MCF 10A (cell line): ENCODE measurements around the gene CSMD2. TPM values are rescaled to one million over a fixed set of nuclear protein-coding genes. Genes with fewer than 3 reads are reported as not detected.

Experiments
- BruUV-seq: library from RNA; stranded (reverse); fragments of 400-500 nt; replicated peaks from 2 replicates; lab custom pipeline; 2021; lab: Mats Ljungman, UMichigan
- CTCF ChIA-PET: fragments of 300-600 bp; sonication (Branson Sonifier 250); formaldehyde crosslinking; extraction: SDS; loops from one replicate; lab custom pipeline; 2021; ENCODE audit warnings: antibody characterized with exemption, inconsistent platforms; lab: Yijun Ruan, JAX
- POLR2A ChIA-PET: fragments of 300-600, 350-650 bp; sonication (Branson Sonifier 250); formaldehyde crosslinking; extraction: SDS; loops from one replicate; lab custom pipeline; 2020; ENCODE audit warnings: antibody characterized with exemption, inconsistent platforms; lab: Yijun Ruan, JAX
- DNase-seq: peaks from one replicate; pipeline ENCODE4 v3.0.0-alpha.2; 2018; ENCODE audit not compliant: unreplicated experiment
- H3K27ac Mint-ChIP-seq: one replicate; pipeline ENCODE4 v1.8.0; 2022; ENCODE audit warnings: mild to moderate bottlenecking, low read depth, mixed read lengths; ENCODE audit not compliant: unreplicated experiment
- H3K27me3 Mint-ChIP-seq: one replicate; pipeline ENCODE4 v1.8.0; 2022; ENCODE audit warnings: mixed read lengths; ENCODE audit not compliant: insufficient read depth, unreplicated experiment
- H3K36me3 Mint-ChIP-seq: one replicate; pipeline ENCODE4 v1.8.0; 2022; ENCODE audit warnings: mild to moderate bottlenecking, moderate library complexity, mixed read lengths; ENCODE audit not compliant: insufficient read depth, unreplicated experiment
- H3K4me1 Mint-ChIP-seq: one replicate; pipeline ENCODE4 v1.8.0; 2022; ENCODE audit warnings: mixed read lengths; ENCODE audit not compliant: insufficient read depth, unreplicated experiment
- H3K4me3 Mint-ChIP-seq: one replicate; pipeline ENCODE4 v1.8.0; 2022; ENCODE audit warnings: mild to moderate bottlenecking, moderate library complexity, mixed read lengths; ENCODE audit not compliant: unreplicated experiment
- H3K9me3 Mint-ChIP-seq: one replicate; pipeline ENCODE4 v1.8.0; 2022; ENCODE audit warnings: mixed read lengths; ENCODE audit not compliant: unreplicated experiment
- CTCF ChIP-seq: fragments of 200-600 bp; IDR thresholded peaks from one replicate; pipeline ENCODE4 v1.8.0; 2022; ENCODE audit warnings: antibody characterized with exemption, mild to moderate bottlenecking; ENCODE audit not compliant: unreplicated experiment
- intact Hi-C: fragments of 100-400 bp; cut with micrococcal nuclease; formaldehyde crosslinking; loops from 2 replicates; pipeline ENCODE4 v1.14.1; 2022
- total RNA-seq: library from RNA; stranded (reverse); gene quantifications from 2 replicates; pipeline ENCODE4 v1.2.3, GENCODE V29; 2022

CSMD2 gene
- total RNA-seq, 1 experiment from 2014 or later: not detected

GRCh38 chr1:33655496-33655895 is 509.5 kb downstream of the CSMD2 start:
- intact Hi-C loops: no loop called here
- BruUV-seq: no TSS peak
- H3K27me3 Mint-ChIP-seq: no peaks in the 10 kb centered on the region
- DNase-seq: no peak
- ChIA-PET CTCF (interaction anchor here (0.7 to 1.2 kb wide), 2 partner anchors 22 kb away, joined by 3 read pairs; no protein-coding TSS in a partner anchor), POLR2A (no interaction called here)
- no peak overlapping the region for H3K27ac Mint-ChIP-seq
- H3K36me3 Mint-ChIP-seq: no peaks in the 10 kb centered on the region
- no peak for TF ChIP-seq CTCF
- H3K9me3 Mint-ChIP-seq: no peaks in the 10 kb centered on the region
- H3K4me3 Mint-ChIP-seq: no peak overlapping the region
- H3K4me1 Mint-ChIP-seq: no peaks in the 10 kb centered on the region

- H3K4me1 Mint-ChIP-seq: no peaks in the 10 kb centered on the region
- no TSS peak for BruUV-seq
- H3K4me3 Mint-ChIP-seq: no peak overlapping the region
- POLR2A ChIA-PET: no interaction called here
- no peaks in the 10 kb centered on the region for H3K27me3 Mint-ChIP-seq
- H3K27ac Mint-ChIP-seq: no peak overlapping the region
- no peak for TF ChIP-seq CTCF
- no peaks in the 10 kb centered on the region for H3K9me3 Mint-ChIP-seq
- DNase-seq: peak; percentile 24
- intact Hi-C loops: no loop called here
- H3K36me3 Mint-ChIP-seq: no peaks in the 10 kb centered on the region
- CTCF ChIA-PET: interaction anchor here (1.0 to 1.2 kb wide), 2 partner anchors 21 to 41 kb away, joined by 3 to 4 read pairs; no protein-coding TSS in a partner anchor
Measured at GRCh38 chr1:33654267-33654834, 510.7 kb downstream of the CSMD2 start.

GRCh38 chr1:33653226-33653625 is 511.8 kb downstream of the CSMD2 start:
- no TSS peak for BruUV-seq
- H3K4me3 Mint-ChIP-seq: no peak overlapping the region

GRCh38 chr1:33650708-33651107 is 514.3 kb downstream of the CSMD2 start:
- no peak for DNase-seq
- no peak overlapping the region for H3K27ac Mint-ChIP-seq
- ChIA-PET CTCF (interaction anchor here (2.5 to 2.8 kb wide), 2 partner anchors 15 to 17 kb away, joined by 6 to 7 read pairs; no protein-coding TSS in a partner anchor), POLR2A (no interaction called here)
- intact Hi-C loops: no loop called here
- H3K4me1 Mint-ChIP-seq: no peaks in the 10 kb centered on the region
- peaks cover 5% of the 10 kb centered on the region for H3K36me3 Mint-ChIP-seq
- no peak overlapping the region for H3K4me3 Mint-ChIP-seq
- no peak for TF ChIP-seq CTCF
- peaks cover 11% of the 10 kb centered on the region for H3K27me3 Mint-ChIP-seq
- H3K9me3 Mint-ChIP-seq: no peaks in the 10 kb centered on the region
- BruUV-seq: no TSS peak

More at GRCh38 chr1:33653226-33653625, 511.8 kb downstream of the CSMD2 start:
- no peaks in the 10 kb centered on the region for H3K9me3 Mint-ChIP-seq
- no peak overlapping the region for H3K27ac Mint-ChIP-seq
- no peak for DNase-seq
- intact Hi-C loops: no loop called here
- H3K4me1 Mint-ChIP-seq: no peaks in the 10 kb centered on the region
- ChIA-PET POLR2A (interaction anchor here (0.5 kb wide), 1 partner anchor 1005 kb away, joined by 3 read pairs; no protein-coding TSS in a partner anchor), CTCF (interaction anchor here (0.7 to 2.8 kb wide), 3 partner anchors 17 to 1101 kb away, joined by 4 to 6 read pairs (median 5); no protein-coding TSS in a partner anchor)
- no peaks in the 10 kb centered on the region for H3K36me3 Mint-ChIP-seq
- no peak for TF ChIP-seq CTCF
- H3K27me3 Mint-ChIP-seq: no peaks in the 10 kb centered on the region
